Lung (tissue), 12 donors: ENCODE data around the gene TEX38. TPM values are rescaled to one million over a fixed set of nuclear protein-coding genes. Genes with fewer than 3 reads are reported as not detected.

Experiments
- ATAC-seq: fragments of 200-7000 bp; cut with Tn5 transposase; one replicate; pipeline ENCODE4 v1.9.1; 2020; ENCODE audit warnings: moderate number of reproducible peaks; ENCODE audit not compliant: insufficient read depth, low FRiP score
- DNase-seq, 3 donors: peaks; one replicate each; pipeline ENCODE4 v3.0.0-alpha.2; 2013 to 2017
- H3K27ac ChIP-seq, 2 donors: one replicate each; pipeline ENCODE4 v1.5.1; 2013; ENCODE audit warnings: mild to moderate bottlenecking in 2 of 2, moderate library complexity in 2 of 2, control low read depth in 1 of 2, inconsistent platforms in 1 of 2, low read depth in 1 of 2, low read length in 1 of 2
- H3K27me3 ChIP-seq, 3 donors: one replicate each; pipeline ENCODE4 v1.5.1; 2013; ENCODE audit warnings: low read length in 2 of 3; ENCODE audit not compliant: control insufficient read depth in 3 of 3, insufficient read depth in 3 of 3
- H3K36me3 ChIP-seq, 4 donors: one replicate each; pipeline ENCODE4 v1.5.1; 2013; ENCODE audit warnings: low read length in 4 of 4, mild to moderate bottlenecking in 1 of 4, moderate library complexity in 1 of 4; ENCODE audit not compliant: control insufficient read depth in 4 of 4, insufficient read depth in 4 of 4
- H3K4me1 ChIP-seq, 5 donors: one replicate each; pipeline ENCODE4 v1.5.1; 2013; ENCODE audit warnings: low read length in 5 of 5, mild to moderate bottlenecking in 2 of 5, moderate library complexity in 1 of 5; ENCODE audit not compliant: control insufficient read depth in 5 of 5, insufficient read depth in 5 of 5
- H3K4me3 ChIP-seq: one replicate; pipeline ENCODE4 v1.5.1; 2013; ENCODE audit warnings: mild to moderate bottlenecking, control low read depth, moderate library complexity
- H3K9ac ChIP-seq, 2 donors: one replicate each; pipeline ENCODE4 v1.5.1; 2013; ENCODE audit warnings: low read length in 2 of 2, control low read depth in 1 of 2; ENCODE audit not compliant: insufficient read depth in 1 of 2
- H3K9me3 ChIP-seq, 4 donors: one replicate each; pipeline ENCODE4 v1.5.1; 2013; ENCODE audit warnings: low read length in 3 of 4, mild to moderate bottlenecking in 1 of 4, moderate library complexity in 1 of 4; ENCODE audit not compliant: control insufficient read depth in 4 of 4, insufficient read depth in 3 of 4
- WGBS, 2 donors: extraction: QIAGEN DNeasy Blood & Tissue Kit; methylation state at CpG; one replicate each; pipeline ENCODE4 v1.1.7; 2013; 5-methylcytosine and 5-hydroxymethylcytosine counted together
- polyA plus RNA-seq, 2 donors: library from polyadenylated mRNA; stranded (reverse); fragments of 200-250 nt; gene quantifications; one replicate each; pipeline ENCODE4 v1.2.1, GENCODE V29; 2013
- total RNA-seq, 2 donors: library from RNA; depleted of rRNA in 1 of 2; stranded (reverse); fragments of >200 nt in 1 of 2; gene quantifications; one replicate each; pipeline ENCODE4 v1.2.1, GENCODE V29; 2014 to 2021
- TF ChIP-seq, protein P1 (sequence below): IDR thresholded peaks from 2 replicates; pipeline ENCODE4 v1.5.1; 2012; ENCODE audit warnings: mild to moderate bottlenecking; ENCODE audit errors: control extremely low read depth, extremely low read depth
- donor health status: control.
- donor health status: control.
- donor health status: Bipolar disorder and iron deficiency.
- donor health status: healthy.
- donor health status: DM: yes; HTN: yes; CAD: no.

The TEX38 gene
- total and polyA plus RNA-seq, 4 donors = not detected

GRCh38 chr1:46681333-46682034 lies 9.8 kb downstream of the TEX38 start:
- Histone ChIP-seq H3K9ac (no peak overlapping the region), H3K4me3 (no peak overlapping the region), H3K4me1 (peaks cover 0 to 2% (median 0%) of the 10 kb centered on the region in 5 donors), H3K27ac (no peak overlapping the region), H3K27me3 (no peaks in the 10 kb centered on the region), H3K36me3 (peaks cover 16 to 52% (median 24%) of the 10 kb centered on the region in 4 donors), H3K9me3 (no peaks in the 10 kb centered on the region)
- 63 to 79% methylated on average over 1 of the region's 1 CpG for WGBS, 2 donors
- no peak for ATAC-seq
- DNase-seq = no peak
- TF ChIP-seq, protein P1, sequence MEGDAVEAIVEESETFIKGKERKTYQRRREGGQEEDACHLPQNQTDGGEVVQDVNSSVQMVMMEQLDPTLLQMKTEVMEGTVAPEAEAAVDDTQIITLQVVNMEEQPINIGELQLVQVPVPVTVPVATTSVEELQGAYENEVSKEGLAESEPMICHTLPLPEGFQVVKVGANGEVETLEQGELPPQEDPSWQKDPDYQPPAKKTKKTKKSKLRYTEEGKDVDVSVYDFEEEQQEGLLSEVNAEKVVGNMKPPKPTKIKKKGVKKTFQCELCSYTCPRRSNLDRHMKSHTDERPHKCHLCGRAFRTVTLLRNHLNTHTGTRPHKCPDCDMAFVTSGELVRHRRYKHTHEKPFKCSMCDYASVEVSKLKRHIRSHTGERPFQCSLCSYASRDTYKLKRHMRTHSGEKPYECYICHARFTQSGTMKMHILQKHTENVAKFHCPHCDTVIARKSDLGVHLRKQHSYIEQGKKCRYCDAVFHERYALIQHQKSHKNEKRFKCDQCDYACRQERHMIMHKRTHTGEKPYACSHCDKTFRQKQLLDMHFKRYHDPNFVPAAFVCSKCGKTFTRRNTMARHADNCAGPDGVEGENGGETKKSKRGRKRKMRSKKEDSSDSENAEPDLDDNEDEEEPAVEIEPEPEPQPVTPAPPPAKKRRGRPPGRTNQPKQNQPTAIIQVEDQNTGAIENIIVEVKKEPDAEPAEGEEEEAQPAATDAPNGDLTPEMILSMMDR = no peak

- WGBS, 2 donors = 54 to 76% methylated on average over 1 of the region's 1 CpG
- Histone ChIP-seq H3K9ac (no peak overlapping the region), H3K36me3 (peaks cover 16 to 54% (median 26%) of the 10 kb centered on the region in 4 donors), H3K9me3 (no peaks in the 10 kb centered on the region), H3K27me3 (no peaks in the 10 kb centered on the region), H3K4me1 (peaks cover 0 to 4% (median 1%) of the 10 kb centered on the region in 5 donors), H3K27ac (no peak overlapping the region), H3K4me3 (no peak overlapping the region)
- TF ChIP-seq, protein P1 = no peak
- DNase-seq (no peak), ATAC-seq (no peak)
Measured at GRCh38 chr1:46682064-46682463, 10.4 kb downstream of the TEX38 start.

DNA sequence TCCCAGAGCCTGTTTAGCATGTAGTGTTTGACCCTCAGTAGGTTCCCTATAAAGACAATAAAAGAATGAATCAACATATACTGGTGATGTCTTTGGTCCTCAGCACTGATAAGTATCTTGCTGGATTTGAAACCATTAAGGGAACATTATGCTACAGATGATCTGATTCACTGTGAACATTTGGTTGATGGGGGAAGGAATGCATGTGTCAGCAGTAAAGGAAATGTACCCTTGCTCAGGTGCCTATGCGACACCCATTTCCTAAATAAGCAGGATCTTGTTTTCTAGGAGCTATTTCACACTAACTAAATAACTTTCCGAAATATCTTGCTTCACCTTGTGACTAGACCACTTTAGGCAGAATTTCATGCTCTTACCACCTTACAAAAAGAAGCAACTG lies 13.0 kb downstream of the TEX38 start:
- DNase-seq = no peak
- H3K27me3 ChIP-seq = no peaks in the 10 kb centered on the region
- H3K9me3 ChIP-seq = no peaks in the 10 kb centered on the region
- peaks cover 0 to 14% (median 4%) of the 10 kb centered on the region in 5 donors for H3K4me1 ChIP-seq
- H3K36me3 ChIP-seq = peaks cover 21 to 49% (median 35%) of the 10 kb centered on the region in 4 donors
- H3K27ac ChIP-seq = no peak overlapping the region
- H3K4me3 ChIP-seq = no peak overlapping the region
- no peak for ATAC-seq
- no peak overlapping the region for H3K9ac ChIP-seq
- TF ChIP-seq, protein P1 = no peak
- WGBS, 2 donors = 93 to 97% methylated on average over 2 of the region's 2 CpGs
